K562 (cell line): Measurements from ENCODE around the gene FHL1. TPM values are rescaled to one million over a fixed set of nuclear protein-coding genes. Genes with fewer than 3 reads are reported as not detected.

Experiments used
- ATAC-seq: fragments of 200-7000 bp; cut with Tn5 transposase; 3 replicates; pipeline ENCODE4 v1.9.1; 2020; ENCODE audit warnings: moderate library complexity
- BruUV-seq: library from RNA; stranded (reverse); fragments of 400-500 nt; replicated peaks from 2 replicates; lab custom pipeline; 2021; lab: Mats Ljungman, UMichigan
- CTCF ChIA-PET: fragments of 300-600 bp; formaldehyde crosslinking; extraction: SDS; loops from one replicate; lab custom pipeline; 2021; ENCODE audit warnings: low intra/inter-chr PET ratio; lab: Yijun Ruan, JAX
- POLR2A ChIA-PET: fragments of 300-600, 350-650 bp; sonication (Branson Sonifier 250); formaldehyde crosslinking; extraction: SDS; loops from one replicate; lab custom pipeline; 2021; ENCODE audit warnings: antibody characterized with exemption, inconsistent platforms; lab: Yijun Ruan, JAX
- DNase-seq, 4 experiments: peaks; one replicate each; pipeline versions ENCODE4 v3.0.0 to v3.0.0-alpha.2; 2011 to 2018; ENCODE audit warnings: low spot score in 3 of 4, mixed read lengths in 3 of 4; ENCODE audit errors: extremely low read depth in 1 of 4
- FAIRE-seq: peaks from 2 replicates; lab custom pipeline; 2011; peaks lifted over from hg19 to GRCh38; lab: Jason Lieb, UNC
- H2AFZ ChIP-seq: 2 replicates; pipeline ENCODE4 v1.6.0; 2011; ENCODE audit warnings: low read depth, low read length, control low read depth, inconsistent platforms
- H3K27ac ChIP-seq: fragments of 200-600 bp; 3 replicates; pipeline ENCODE4 v1.8.0; 2011; ENCODE audit warnings: low read depth, mild to moderate bottlenecking, control low read depth, inconsistent platforms, low read length, moderate library complexity, mixed read lengths; ENCODE audit errors: extremely low read depth
- H3K27me3 ChIP-seq, 2 experiments: fragments of 300-600 bp in 1 of 2; 2 replicates in 1 of 2; 3 replicates in 1 of 2; pipeline versions ENCODE4 v1.6.0 to v1.8.0; 2011; ENCODE audit warnings: inconsistent platforms in 2 of 2, low read length in 2 of 2, mild to moderate bottlenecking in 1 of 2, mixed read lengths in 1 of 2, moderate library complexity in 1 of 2; ENCODE audit not compliant: control insufficient read depth in 2 of 2, insufficient read depth in 2 of 2
- H3K36me3 ChIP-seq: fragments of 300-600 bp; 3 replicates; pipeline ENCODE4 v1.8.0; 2011; ENCODE audit warnings: mild to moderate bottlenecking, low read length, inconsistent platforms; ENCODE audit not compliant: control insufficient read depth, insufficient read depth
- H3K4me1 ChIP-seq, 2 experiments: fragments of 200-600 bp in 1 of 2; replicated peaks in 1 of 2; 2 replicates in 1 of 2; 3 replicates in 1 of 2; pipeline versions ENCODE4 v1.5.1 to v1.8.0; 2011; ENCODE audit warnings: inconsistent platforms in 2 of 2, low read length in 2 of 2, mild to moderate bottlenecking in 1 of 2, mixed read lengths in 1 of 2, moderate library complexity in 1 of 2; ENCODE audit not compliant: control insufficient read depth in 2 of 2, insufficient read depth in 2 of 2
- H3K4me2 ChIP-seq: 2 replicates; pipeline ENCODE4 v1.6.1; 2011; ENCODE audit warnings: low read length, control low read depth, inconsistent platforms, mixed read lengths; ENCODE audit not compliant: insufficient read depth
- H3K4me3 ChIP-seq: fragments of 200-600 bp; sonication (generic), shearing (Covaris generic); 2 replicates; pipeline ENCODE4 v1.5.1; 2016; ENCODE audit warnings: control low read depth, inconsistent platforms
- H3K79me2 ChIP-seq: fragments of 200-600 bp; 3 replicates; pipeline ENCODE4 v1.8.0; 2011; ENCODE audit warnings: low read length, inconsistent platforms; ENCODE audit not compliant: control insufficient read depth, insufficient read depth
- H3K9ac ChIP-seq, 2 experiments: 2 replicates each; pipeline versions ENCODE4 v1.6.0 to v1.6.1; 2011; ENCODE audit warnings: low read depth in 2 of 2, low read length in 2 of 2, control low read depth in 1 of 2, inconsistent platforms in 1 of 2, mild to moderate bottlenecking in 1 of 2, mixed read lengths in 1 of 2; ENCODE audit not compliant: insufficient read depth in 1 of 2
- H3K9me1 ChIP-seq: one replicate; pipeline ENCODE4 v1.6.0; 2011; ENCODE audit warnings: inconsistent platforms, mild to moderate bottlenecking, low read length, moderate library complexity; ENCODE audit not compliant: control insufficient read depth, insufficient read depth
- H3K9me3 ChIP-seq: replicated peaks from 2 replicates; pipeline ENCODE4 v1.5.1; 2011; ENCODE audit warnings: low read depth, low read length, inconsistent platforms; ENCODE audit not compliant: control insufficient read depth, insufficient read depth
- H4K20me1 ChIP-seq: replicated peaks from 2 replicates; pipeline ENCODE4 v1.6.1; 2011; ENCODE audit warnings: low read length, inconsistent platforms, mixed read lengths; ENCODE audit not compliant: control insufficient read depth, insufficient read depth
- CBX5 ChIP-seq: IDR thresholded peaks from 2 replicates; pipeline ENCODE4 v1.6.1; 2014; ENCODE audit warnings: low read depth, borderline replicate concordance
- ELF2 ChIP-seq: fragments of 250-450 bp; sonication (Bioruptor Pico); IDR thresholded peaks from 2 replicates; pipeline ENCODE4 v1.5.0; 2021; ENCODE audit warnings: mild to moderate bottlenecking
- ESRRA ChIP-seq: fragments of 450-650 bp; IDR thresholded peaks from 2 replicates; pipeline ENCODE4 v1.6.1; 2014; ENCODE audit warnings: low read depth, mild to moderate bottlenecking, moderate library complexity, borderline replicate concordance
- POLR2A ChIP-seq: fragments of 450-650 bp; conservative IDR thresholded peaks from 2 replicates; pipeline ENCODE4 v1.6.1; 2016
- RBFOX2 ChIP-seq: fragments of 200-400 bp; formaldehyde crosslinking; IDR thresholded peaks from 2 replicates; pipeline ENCODE4 v1.6.1; 2017; ENCODE audit warnings: low read depth, mild to moderate bottlenecking, low read length, moderate library complexity
- SIRT6 ChIP-seq: IDR thresholded peaks from one replicate; pipeline ENCODE4 v1.6.1; 2012; ENCODE audit warnings: low read depth, mild to moderate bottlenecking, control low read depth, inconsistent platforms, low read length, moderate library complexity
- SREBF1 ChIP-seq: fragments of 150-350 bp; IDR thresholded peaks from 2 replicates; pipeline ENCODE4 v1.6.1; 2014; ENCODE audit warnings: antibody characterized with exemption, low read depth, low read length, borderline replicate concordance
- ZBTB17 ChIP-seq: fragments of 450-650 bp; formaldehyde crosslinking; IDR thresholded peaks from 2 replicates; pipeline ENCODE4 v1.4.0; 2020; ENCODE audit warnings: mild to moderate bottlenecking
- ZNF134 ChIP-seq: fragments of 250-450 bp; sonication (Bioruptor Pico); conservative IDR thresholded peaks from 2 replicates; pipeline ENCODE4 v1.4.0; 2020
- ZNF354B ChIP-seq: fragments of 250-450 bp; sonication (Bioruptor Pico); IDR thresholded peaks from 2 replicates; pipeline ENCODE4 v1.4.0; 2020
- ZNF668 ChIP-seq: fragments of 250-450 bp; sonication (Bioruptor Pico); IDR thresholded peaks from 2 replicates; pipeline ENCODE4 v1.8.0; 2022; ENCODE audit warnings: mild to moderate bottlenecking, inconsistent platforms
- WGBS: fragments of 100-300 bp; shearing (Covaris generic); methylation state at CpG from one replicate; pipeline ENCODE4 v1.1.6; 2016; ENCODE audit warnings: low coverage, mixed read lengths; ENCODE audit not compliant: insufficient coverage; ENCODE audit errors: missing lambda C conversion rate; 5-methylcytosine and 5-hydroxymethylcytosine counted together
- in situ Hi-C: fragments of 300-500 bp; cut with MboI; formaldehyde crosslinking; loops from 4 replicates; pipeline ENCODE4 v1.15.0; 2018; ENCODE audit warnings: inconsistent platforms, mixed read lengths
- intact Hi-C: fragments of 100-400 bp; cut with micrococcal nuclease; formaldehyde crosslinking; loops from 2 replicates; pipeline ENCODE4 v1.14.2; 2022
- polyA plus RNA-seq, 8 experiments: library from polyadenylated mRNA; depleted of rRNA in 4 of 8; stranded (reverse) in 5 of 8; unstranded in 3 of 8; fragments of >200 nt; fragmentation: Nextera tagmentation in 2 of 8; fragmentation: Illumina TruSeq in 1 of 8; extraction: Ambion mirVana in 2 of 8; extraction: Trizol in 1 of 8; gene quantifications; 2 replicates each; pipeline versions ENCODE4 v1.2.1 to v1.2.3, GENCODE V29; 2011 to 2014; ENCODE audit warnings: inconsistent platforms in 1 of 8, missing spikeins in 1 of 8
- total RNA-seq, 7 experiments: library from RNA; depleted of rRNA in 6 of 7; stranded (reverse); fragments of >200 nt in 6 of 7; fragmentation: Illumina TruSeq in 2 of 7; extraction: Trizol in 2 of 7; gene quantifications; 2 replicates each; pipeline versions ENCODE4 v1.2.1 to v1.2.3, GENCODE V29; 2011 to 2021; ENCODE audit warnings: low replicate concordance in 1 of 7
- TF ChIP-seq, protein P1 (sequence below): fragments of 450-650 bp; IDR thresholded peaks from 2 replicates; pipeline ENCODE4 v1.7.0; 2016; ENCODE audit warnings: borderline replicate concordance
- TF ChIP-seq, protein P2 (sequence below): fragments of 250-450 bp; sonication (Bioruptor Pico); IDR thresholded peaks from 2 replicates; pipeline ENCODE4 v1.4.0; 2020; ENCODE audit warnings: mild to moderate bottlenecking, moderate library complexity

Gene FHL1
- total and polyA plus RNA-seq, 9 of the 15 experiments (the other 6 are each of a cell fraction or from before 2014, with no cell fraction given): 0.03 to 3.0 (median 0.13) TPM; not detected in 1

DNA sequence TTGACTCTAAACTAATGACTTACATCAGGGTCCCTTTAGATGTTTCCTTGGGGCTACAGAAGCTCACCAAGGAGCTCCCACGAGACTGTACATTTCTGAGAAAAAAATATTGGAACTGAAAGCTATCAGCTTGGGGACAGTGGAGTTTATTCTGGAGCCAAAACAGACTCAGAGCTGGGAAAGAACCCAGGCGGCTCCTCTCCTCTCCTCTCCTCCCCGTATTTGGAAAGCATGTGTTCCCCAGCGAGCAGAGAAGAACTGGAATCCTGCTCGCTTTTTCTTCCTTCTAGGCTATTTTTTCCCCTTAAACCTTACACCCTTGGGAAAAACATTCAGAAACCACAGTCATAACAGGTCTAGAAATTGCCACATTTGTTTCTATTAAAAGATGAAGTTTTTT is 108.2 kb downstream of the FHL1 start:
- no peak overlapping the region for H3K4me3 ChIP-seq
- FAIRE-seq (no peak), DNase-seq (no peak), ATAC-seq (no peak)
- H3K36me3 ChIP-seq: no peaks in the 10 kb centered on the region
- H3K9ac ChIP-seq: no peak overlapping the region
- H2AFZ ChIP-seq: peak overlapping the region; percentile 66; the same call in 1 of the 2 replicates
- H3K9me3 ChIP-seq: no peaks in the 10 kb centered on the region
- 0 out of 5 replicates have a peak, but pooled peaks cover 0 to 5% of the 10 kb centered on the region in 2 experiments for H3K27me3 ChIP-seq
- no peak overlapping the region for H3K4me2 ChIP-seq
- intact Hi-C loops: no loop called here
- no TSS peak for BruUV-seq
- TF ChIP-seq SIRT6 (no peak), ZNF354B (no peak), CBX5 (no peak), SREBF1 (no peak), ELF2 (CRISPR knock-in tag) (no peak), POLR2A (no peak), ESRRA (no peak), ZNF134 (CRISPR knock-in tag) (no peak), RBFOX2 (no peak), ZNF668 (CRISPR knock-in tag) (no peak), ZBTB17 (CRISPR knock-in tag) (no peak)
- TF ChIP-seq, protein P1, sequence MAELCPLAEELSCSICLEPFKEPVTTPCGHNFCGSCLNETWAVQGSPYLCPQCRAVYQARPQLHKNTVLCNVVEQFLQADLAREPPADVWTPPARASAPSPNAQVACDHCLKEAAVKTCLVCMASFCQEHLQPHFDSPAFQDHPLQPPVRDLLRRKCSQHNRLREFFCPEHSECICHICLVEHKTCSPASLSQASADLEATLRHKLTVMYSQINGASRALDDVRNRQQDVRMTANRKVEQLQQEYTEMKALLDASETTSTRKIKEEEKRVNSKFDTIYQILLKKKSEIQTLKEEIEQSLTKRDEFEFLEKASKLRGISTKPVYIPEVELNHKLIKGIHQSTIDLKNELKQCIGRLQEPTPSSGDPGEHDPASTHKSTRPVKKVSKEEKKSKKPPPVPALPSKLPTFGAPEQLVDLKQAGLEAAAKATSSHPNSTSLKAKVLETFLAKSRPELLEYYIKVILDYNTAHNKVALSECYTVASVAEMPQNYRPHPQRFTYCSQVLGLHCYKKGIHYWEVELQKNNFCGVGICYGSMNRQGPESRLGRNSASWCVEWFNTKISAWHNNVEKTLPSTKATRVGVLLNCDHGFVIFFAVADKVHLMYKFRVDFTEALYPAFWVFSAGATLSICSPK: no peak
- TF ChIP-seq, protein P2, sequence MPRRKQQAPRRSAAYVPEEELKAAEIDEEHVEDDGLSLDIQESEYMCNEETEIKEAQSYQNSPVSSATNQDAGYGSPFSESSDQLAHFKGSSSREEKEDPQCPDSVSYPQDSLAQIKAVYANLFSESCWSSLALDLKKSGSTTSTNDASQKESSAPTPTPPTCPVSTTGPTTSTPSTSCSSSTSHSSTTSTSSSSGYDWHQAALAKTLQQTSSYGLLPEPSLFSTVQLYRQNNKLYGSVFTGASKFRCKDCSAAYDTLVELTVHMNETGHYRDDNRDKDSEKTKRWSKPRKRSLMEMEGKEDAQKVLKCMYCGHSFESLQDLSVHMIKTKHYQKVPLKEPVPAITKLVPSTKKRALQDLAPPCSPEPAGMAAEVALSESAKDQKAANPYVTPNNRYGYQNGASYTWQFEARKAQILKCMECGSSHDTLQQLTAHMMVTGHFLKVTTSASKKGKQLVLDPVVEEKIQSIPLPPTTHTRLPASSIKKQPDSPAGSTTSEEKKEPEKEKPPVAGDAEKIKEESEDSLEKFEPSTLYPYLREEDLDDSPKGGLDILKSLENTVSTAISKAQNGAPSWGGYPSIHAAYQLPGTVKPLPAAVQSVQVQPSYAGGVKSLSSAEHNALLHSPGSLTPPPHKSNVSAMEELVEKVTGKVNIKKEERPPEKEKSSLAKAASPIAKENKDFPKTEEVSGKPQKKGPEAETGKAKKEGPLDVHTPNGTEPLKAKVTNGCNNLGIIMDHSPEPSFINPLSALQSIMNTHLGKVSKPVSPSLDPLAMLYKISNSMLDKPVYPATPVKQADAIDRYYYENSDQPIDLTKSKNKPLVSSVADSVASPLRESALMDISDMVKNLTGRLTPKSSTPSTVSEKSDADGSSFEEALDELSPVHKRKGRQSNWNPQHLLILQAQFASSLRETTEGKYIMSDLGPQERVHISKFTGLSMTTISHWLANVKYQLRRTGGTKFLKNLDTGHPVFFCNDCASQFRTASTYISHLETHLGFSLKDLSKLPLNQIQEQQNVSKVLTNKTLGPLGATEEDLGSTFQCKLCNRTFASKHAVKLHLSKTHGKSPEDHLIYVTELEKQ (CRISPR knock-in tag): no peak
- H3K9me1 ChIP-seq: no peaks in the 10 kb centered on the region
- WGBS: 0% methylated on average over 1 of the region's 5 CpGs
- H3K79me2 ChIP-seq: peaks cover under 1% of the 10 kb centered on the region; the same call in 1 of the 3 replicates
- POLR2A ChIA-PET: interaction anchor here (0.8 kb wide), 1 partner anchor 1018 kb away, joined by 3 read pairs; no protein-coding TSS in a partner anchor
- H4K20me1 ChIP-seq: no peaks in the 10 kb centered on the region
- no peak overlapping the region for H3K27ac ChIP-seq
- CTCF ChIA-PET: no interaction called here
- H3K4me1 ChIP-seq: peaks cover 0 to 6% of the 10 kb centered on the region in 2 experiments; a peak in 3 of 5 replicates
- in situ Hi-C loops: no loop called here
